Skin of body (tissue), 2 donors: ENCODE data around the gene TRUB2. TPM values are rescaled to one million over a fixed set of nuclear protein-coding genes. Genes with fewer than 3 reads are reported as not detected.
"Not testable (repeated sequence)": the region's sequence is repeated elsewhere in the genome, so short reads cannot be mapped to it uniquely, and the experiment has no call there.

Experiments
- DNase-seq: peaks from one replicate; lab custom pipeline; 2025; lab: John Stamatoyannopoulos, UW
- total RNA-seq: library from RNA; depleted of rRNA; stranded (reverse); fragments of >200 nt; gene quantifications from one replicate; pipeline ENCODE4 v1.2.3, GENCODE V29; 2014

TRUB2 gene
- total RNA-seq, 1 donor from 2014 or later, result 12.8 TPM

- no peak for DNase-seq
These were observed 23.4 kb downstream of the TRUB2 start for GRCh38 chr9:128298535-128299482.

- DNase-seq, result no peak
These were observed 24.9 kb downstream of the TRUB2 start for GRCh38 chr9:128297221-128297773.

- DNase-seq, result no peak
These were observed 25.7 kb downstream of the TRUB2 start for GRCh38 chr9:128296340-128297220.

- DNase-seq, result no peak
These were observed 28.1 kb downstream of the TRUB2 start for GRCh38 chr9:128294142-128294541.

GRCh38 chr9:128293091-128293490 lies 29.2 kb downstream of the TRUB2 start:
- no peak for DNase-seq

GRCh38 chr9:128292009-128292408 lies 30.2 kb downstream of the TRUB2 start:
- DNase-seq, result no peak

- no peak for DNase-seq
These were observed 33.8 kb downstream of the TRUB2 start for GRCh38 chr9:128288273-128289004.

- DNase-seq, result no peak
These were observed 35.8 kb downstream of the TRUB2 start for GRCh38 chr9:128286440-128286839.

GRCh38 chr9:128285033-128285784 lies 37.0 kb downstream of the TRUB2 start:
- no peak for DNase-seq

GRCh38 chr9:128282500-128282899 lies 39.7 kb downstream of the TRUB2 start:
- DNase-seq, result no peak

GRCh38 chr9:128280084-128280622 lies 42.1 kb downstream of the TRUB2 start:
- no peak for DNase-seq

GRCh38 chr9:128279088-128280073 lies 42.9 kb downstream of the TRUB2 start:
- not testable (repeated sequence) for DNase-seq

- DNase-seq, result peak; percentile 49
These were observed 45.5 kb downstream of the TRUB2 start for GRCh38 chr9:128276574-128277270.

GRCh38 chr9:128276008-128276573 lies 46.2 kb downstream of the TRUB2 start, which contains the start of gene SWI5:
TSS of gene SWI5 (plus strand) at chr9:128276276.
- DNase-seq, result peak; percentile 100

- peak; percentile 38 for DNase-seq
These were observed 46.8 kb downstream of the TRUB2 start, which contains the start of gene GOLGA2 for GRCh38 chr9:128275198-128276007. TSS of gene GOLGA2 (minus strand) at chr9:128276007. CDS start at chr9:128275976, 31 bp downstream.

GRCh38 chr9:128274245-128274644 lies 48.0 kb downstream of the TRUB2 start:
- DNase-seq, result no peak

- DNase-seq, result no peak
These were observed 50.7 kb downstream of the TRUB2 start for GRCh38 chr9:128271512-128271911.
